HEK293 (cell line): ENCODE data around the gene WDCP.

Source experiments
- GLI4 ChIP-seq: fragments of 450-650 bp; formaldehyde crosslinking; IDR thresholded peaks from 2 replicates; pipeline ENCODE4 v1.5.1; 2016; ENCODE audit warnings: missing biosample characterization, missing genetic modification characterization
- KLF9 ChIP-seq: fragments of 450-650 bp; formaldehyde crosslinking; IDR thresholded peaks from 2 replicates; pipeline ENCODE4 v1.5.1; 2016; ENCODE audit warnings: missing biosample characterization, missing genetic modification characterization, low read depth
- PRDM1 ChIP-seq: fragments of 450-650 bp; formaldehyde crosslinking; IDR thresholded peaks from 2 replicates; pipeline ENCODE4; 2016; ENCODE audit warnings: missing biosample characterization, missing genetic modification characterization
- SP7 ChIP-seq: fragments of 450-650 bp; formaldehyde crosslinking; IDR thresholded peaks from 2 replicates; pipeline ENCODE4 v1.5.1; 2016; ENCODE audit warnings: missing biosample characterization, missing genetic modification characterization
- ZBTB17 ChIP-seq: fragments of 450-650 bp; formaldehyde crosslinking; IDR thresholded peaks from 2 replicates; pipeline ENCODE4 v1.5.1; 2016; ENCODE audit warnings: missing biosample characterization, missing genetic modification characterization
- ZBTB49 ChIP-seq: fragments of 450-650 bp; formaldehyde crosslinking; IDR thresholded peaks from 2 replicates; pipeline ENCODE4 v1.5.1; 2016; ENCODE audit warnings: missing biosample characterization, missing genetic modification characterization, low read depth
- ZNF148 ChIP-seq: fragments of 450-650 bp; formaldehyde crosslinking; IDR thresholded peaks from 2 replicates; pipeline ENCODE4 v1.5.0; 2017; ENCODE audit warnings: missing biosample characterization, missing genetic modification characterization, borderline replicate concordance
- ZNF19 ChIP-seq: fragments of 450-650 bp; formaldehyde crosslinking; IDR thresholded peaks from 2 replicates; pipeline ENCODE4; 2016; ENCODE audit warnings: missing biosample characterization, missing genetic modification characterization, low read depth
- ZNF280D ChIP-seq: fragments of 450-650 bp; formaldehyde crosslinking; IDR thresholded peaks from 2 replicates; pipeline ENCODE4 v1.5.1; 2016; ENCODE audit warnings: missing biosample characterization, missing genetic modification characterization
- ZNF394 ChIP-seq: fragments of 450-650 bp; formaldehyde crosslinking; IDR thresholded peaks from 2 replicates; pipeline ENCODE4 v1.5.1; 2016; ENCODE audit warnings: missing biosample characterization, missing genetic modification characterization, mild to moderate bottlenecking, moderate library complexity, borderline replicate concordance
- ZNF416 ChIP-seq: fragments of 450-650 bp; formaldehyde crosslinking; IDR thresholded peaks from 2 replicates; pipeline ENCODE4 v1.5.1; 2016; ENCODE audit warnings: missing biosample characterization, missing genetic modification characterization
- ZNF423 ChIP-seq: fragments of 450-650 bp; formaldehyde crosslinking; IDR thresholded peaks from 2 replicates; pipeline ENCODE4 v1.5.1; 2016; ENCODE audit warnings: missing biosample characterization, missing genetic modification characterization
- ZNF449 ChIP-seq: fragments of 450-650 bp; formaldehyde crosslinking; IDR thresholded peaks from 2 replicates; pipeline ENCODE4 v1.5.1; 2017; ENCODE audit warnings: missing biosample characterization, mild to moderate bottlenecking, missing genetic modification characterization, moderate library complexity
- ZNF473 ChIP-seq: fragments of 450-650 bp; formaldehyde crosslinking; IDR thresholded peaks from 2 replicates; pipeline ENCODE4 v1.5.1; 2017; ENCODE audit warnings: missing biosample characterization, missing genetic modification characterization
- ZNF560 ChIP-seq: fragments of 450-650 bp; formaldehyde crosslinking; IDR thresholded peaks from 2 replicates; pipeline ENCODE4 v1.5.1; 2017; ENCODE audit warnings: missing biosample characterization, missing genetic modification characterization, borderline replicate concordance
- ZNF610 ChIP-seq: fragments of 450-650 bp; formaldehyde crosslinking; IDR thresholded peaks from 2 replicates; pipeline ENCODE4 v1.5.1; 2016; ENCODE audit warnings: missing biosample characterization, missing genetic modification characterization, borderline replicate concordance
- ZNF654 ChIP-seq: fragments of 450-650 bp; formaldehyde crosslinking; IDR thresholded peaks from 2 replicates; pipeline ENCODE4 v1.5.1; 2016; ENCODE audit warnings: low read depth, missing biosample characterization, missing genetic modification characterization
- ZNF777 ChIP-seq: fragments of 450-650 bp; formaldehyde crosslinking; IDR thresholded peaks from 2 replicates; pipeline ENCODE4 v1.5.1; 2017; ENCODE audit warnings: missing biosample characterization, missing genetic modification characterization, borderline replicate concordance
- ZNF837 ChIP-seq: fragments of 450-650 bp; formaldehyde crosslinking; IDR thresholded peaks from 2 replicates; pipeline ENCODE4 v1.5.1; 2016; ENCODE audit warnings: missing biosample characterization, missing genetic modification characterization
- ZSCAN23 ChIP-seq: fragments of 450-650 bp; formaldehyde crosslinking; IDR thresholded peaks from 2 replicates; pipeline ENCODE4 v1.5.1; 2016; ENCODE audit warnings: missing biosample characterization, missing genetic modification characterization
- TF ChIP-seq, protein P1 (sequence below): IDR thresholded peaks from 2 replicates; pipeline ENCODE4 v1.6.1; 2011; ENCODE audit warnings: mild to moderate bottlenecking, low read depth, low read length, borderline replicate concordance
- TF ChIP-seq, protein P2 (sequence below): fragments of 450-650 bp; formaldehyde crosslinking; IDR thresholded peaks from 2 replicates; pipeline ENCODE4 v1.5.1; 2017; ENCODE audit warnings: missing biosample characterization, missing genetic modification characterization

Gene WDCP

GRCh38 chr2:24075915-24076848 lies 29.0 kb upstream of the WDCP start, which contains the start of gene SF3B6 (continued):
- TF ChIP-seq, protein P1, sequence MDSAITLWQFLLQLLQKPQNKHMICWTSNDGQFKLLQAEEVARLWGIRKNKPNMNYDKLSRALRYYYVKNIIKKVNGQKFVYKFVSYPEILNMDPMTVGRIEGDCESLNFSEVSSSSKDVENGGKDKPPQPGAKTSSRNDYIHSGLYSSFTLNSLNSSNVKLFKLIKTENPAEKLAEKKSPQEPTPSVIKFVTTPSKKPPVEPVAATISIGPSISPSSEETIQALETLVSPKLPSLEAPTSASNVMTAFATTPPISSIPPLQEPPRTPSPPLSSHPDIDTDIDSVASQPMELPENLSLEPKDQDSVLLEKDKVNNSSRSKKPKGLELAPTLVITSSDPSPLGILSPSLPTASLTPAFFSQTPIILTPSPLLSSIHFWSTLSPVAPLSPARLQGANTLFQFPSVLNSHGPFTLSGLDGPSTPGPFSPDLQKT = peak; percentile 99
- TF ChIP-seq ZNF473 (tag by site-specific recombination) (no peak), KLF9 (tag by site-specific recombination) (peak; percentile 83), ZNF449 (no peak), ZNF394 (tag by site-specific recombination) (peak; percentile 61), PRDM1 (tag by site-specific recombination) (no peak), ZNF423 (tag by site-specific recombination) (no peak), ZNF610 (tag by site-specific recombination) (peak; percentile 61), SP7 (peak; percentile 81), ZNF560 (no peak), ZNF416 (tag by site-specific recombination) (no peak), ZNF280D (tag by site-specific recombination) (no peak), GLI4 (tag by site-specific recombination) (0 out of 2 replicates have a peak, but pooled peaks have one; percentile 64), ZBTB17 (tag by site-specific recombination) (peak; percentile 90), ZNF654 (no peak), ZNF148 (tag by site-specific recombination) (no peak), ZNF837 (tag by site-specific recombination) (no peak), ZNF19 (tag by site-specific recombination) (no peak), ZSCAN23 (tag by site-specific recombination) (0 out of 2 replicates have a peak, but pooled peaks have one; percentile 26), ZBTB49 (no peak), ZNF777 (tag by site-specific recombination) (no peak)
- TF ChIP-seq, protein P2, sequence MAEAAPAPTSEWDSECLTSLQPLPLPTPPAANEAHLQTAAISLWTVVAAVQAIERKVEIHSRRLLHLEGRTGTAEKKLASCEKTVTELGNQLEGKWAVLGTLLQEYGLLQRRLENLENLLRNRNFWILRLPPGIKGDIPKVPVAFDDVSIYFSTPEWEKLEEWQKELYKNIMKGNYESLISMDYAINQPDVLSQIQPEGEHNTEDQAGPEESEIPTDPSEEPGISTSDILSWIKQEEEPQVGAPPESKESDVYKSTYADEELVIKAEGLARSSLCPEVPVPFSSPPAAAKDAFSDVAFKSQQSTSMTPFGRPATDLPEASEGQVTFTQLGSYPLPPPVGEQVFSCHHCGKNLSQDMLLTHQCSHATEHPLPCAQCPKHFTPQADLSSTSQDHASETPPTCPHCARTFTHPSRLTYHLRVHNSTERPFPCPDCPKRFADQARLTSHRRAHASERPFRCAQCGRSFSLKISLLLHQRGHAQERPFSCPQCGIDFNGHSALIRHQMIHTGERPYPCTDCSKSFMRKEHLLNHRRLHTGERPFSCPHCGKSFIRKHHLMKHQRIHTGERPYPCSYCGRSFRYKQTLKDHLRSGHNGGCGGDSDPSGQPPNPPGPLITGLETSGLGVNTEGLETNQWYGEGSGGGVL = no peak
